ENCODE data around the gene KIF3B. TPM values are rescaled to one million over a fixed set of nuclear protein-coding genes. Genes with fewer than 3 reads are reported as not detected.

KIF3B gene
- total RNA-seq, 2 donors from 2014 or later, result 20.7 to 30.7 TPM

DNA sequence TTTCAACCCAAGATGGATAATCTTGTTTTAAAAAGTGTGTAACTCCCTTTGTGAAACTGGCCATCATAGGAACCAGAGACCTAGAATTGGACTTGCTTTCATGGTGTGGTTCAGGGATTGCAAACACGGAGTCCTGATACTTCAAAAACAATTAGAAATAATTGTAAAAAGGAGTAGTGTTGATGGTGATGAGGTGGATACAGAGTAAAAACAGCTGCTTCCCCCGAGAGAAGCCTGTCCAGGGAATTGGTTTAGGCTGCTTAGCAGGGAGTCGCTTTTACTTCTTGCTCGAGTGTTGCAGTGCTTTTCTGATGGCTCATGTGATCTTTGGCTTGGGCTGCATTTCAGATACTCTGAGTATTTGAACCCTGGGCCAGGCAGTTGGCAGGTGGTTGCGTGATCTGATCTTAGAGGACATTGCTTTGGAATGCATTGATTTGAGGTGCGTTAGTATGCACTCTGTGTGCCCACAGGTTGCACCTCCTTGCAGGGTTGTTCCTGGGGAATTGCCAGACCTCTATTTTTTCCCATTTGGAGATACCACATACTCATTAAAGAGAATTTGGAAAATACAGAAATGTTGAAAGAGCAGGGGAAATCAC is 19.5 kb downstream of the KIF3B start:
- Histone ChIP-seq H3K4me3 (no peak overlapping the region), H3K9me3 (no peaks in the 10 kb centered on the region), H3K27ac (no peak overlapping the region), H3K27me3 (replicated peaks; ENCODE audit: insufficient read depth) (no peaks in the 10 kb centered on the region), H3K4me1 (ENCODE audit: control insufficient read depth in 1 of 2, low read depth in 2 of 2) (peaks cover 0 to 11% of the 10 kb centered on the region in 2 donors), H3K36me3 (no peaks in the 10 kb centered on the region)
- TF ChIP-seq, protein P1, sequence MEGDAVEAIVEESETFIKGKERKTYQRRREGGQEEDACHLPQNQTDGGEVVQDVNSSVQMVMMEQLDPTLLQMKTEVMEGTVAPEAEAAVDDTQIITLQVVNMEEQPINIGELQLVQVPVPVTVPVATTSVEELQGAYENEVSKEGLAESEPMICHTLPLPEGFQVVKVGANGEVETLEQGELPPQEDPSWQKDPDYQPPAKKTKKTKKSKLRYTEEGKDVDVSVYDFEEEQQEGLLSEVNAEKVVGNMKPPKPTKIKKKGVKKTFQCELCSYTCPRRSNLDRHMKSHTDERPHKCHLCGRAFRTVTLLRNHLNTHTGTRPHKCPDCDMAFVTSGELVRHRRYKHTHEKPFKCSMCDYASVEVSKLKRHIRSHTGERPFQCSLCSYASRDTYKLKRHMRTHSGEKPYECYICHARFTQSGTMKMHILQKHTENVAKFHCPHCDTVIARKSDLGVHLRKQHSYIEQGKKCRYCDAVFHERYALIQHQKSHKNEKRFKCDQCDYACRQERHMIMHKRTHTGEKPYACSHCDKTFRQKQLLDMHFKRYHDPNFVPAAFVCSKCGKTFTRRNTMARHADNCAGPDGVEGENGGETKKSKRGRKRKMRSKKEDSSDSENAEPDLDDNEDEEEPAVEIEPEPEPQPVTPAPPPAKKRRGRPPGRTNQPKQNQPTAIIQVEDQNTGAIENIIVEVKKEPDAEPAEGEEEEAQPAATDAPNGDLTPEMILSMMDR (IDR thresholded peaks at IDR 0.05), result no peak
- no peak for DNase-seq (ENCODE audit: low spot score)
- no peak for ATAC-seq (ENCODE audit: insufficient number of reproducible peaks, low FRiP score, low read depth)

DNA sequence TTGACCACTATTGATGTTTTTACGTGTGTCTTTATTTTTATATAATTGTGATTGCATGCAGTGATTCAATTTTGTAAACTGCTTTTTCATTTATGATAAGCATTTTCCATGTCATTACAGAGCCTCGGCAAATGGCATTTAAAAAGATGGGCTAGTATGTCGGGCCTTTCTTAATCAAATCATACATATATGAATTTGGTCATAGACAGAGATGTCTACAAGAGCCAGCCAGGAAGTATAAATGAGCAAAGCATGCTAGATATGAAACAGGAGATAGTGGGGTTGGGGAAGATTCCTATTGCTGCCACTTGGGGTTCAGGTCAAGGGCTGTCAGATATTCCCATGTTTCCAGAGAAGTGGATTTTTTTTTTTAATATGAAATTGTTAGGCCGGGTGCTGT is 20.0 kb downstream of the KIF3B start:
- Histone ChIP-seq H3K27me3 (replicated peaks; ENCODE audit: insufficient read depth) (no peaks in the 10 kb centered on the region), H3K27ac (no peak overlapping the region), H3K36me3 (no peaks in the 10 kb centered on the region), H3K9me3 (no peaks in the 10 kb centered on the region), H3K4me1 (ENCODE audit: control insufficient read depth in 1 of 2, low read depth in 2 of 2) (peaks cover 0 to 11% of the 10 kb centered on the region in 2 donors), H3K4me3 (no peak overlapping the region)
- no peak for DNase-seq (ENCODE audit: low spot score)
- TF ChIP-seq, protein P1 (IDR thresholded peaks at IDR 0.05), result no peak
- ATAC-seq (ENCODE audit: insufficient number of reproducible peaks, low FRiP score, low read depth), result no peak

DNA sequence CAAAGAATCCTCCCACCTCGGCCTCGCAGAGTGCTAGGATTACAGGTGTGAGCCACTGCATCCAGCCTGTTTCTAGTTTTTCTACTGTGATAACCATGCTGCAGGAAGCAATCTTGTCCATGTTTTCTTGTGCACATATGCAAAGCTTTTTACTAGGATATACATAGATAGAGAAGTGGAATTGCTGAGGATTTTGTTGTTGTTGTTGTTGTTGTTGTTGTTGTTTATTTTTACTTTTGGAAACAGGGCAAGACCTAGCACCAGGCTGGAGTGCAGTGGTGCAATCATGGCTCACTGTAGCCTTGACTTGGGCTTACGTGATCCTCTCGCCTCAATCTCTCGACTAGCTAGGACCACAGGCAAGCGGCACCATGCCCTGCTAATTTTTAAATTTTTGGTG is 23.2 kb downstream of the KIF3B start:
- Histone ChIP-seq H3K36me3 (no peaks in the 10 kb centered on the region), H3K27me3 (replicated peaks; ENCODE audit: insufficient read depth) (no peaks in the 10 kb centered on the region), H3K4me3 (no peak overlapping the region), H3K4me1 (ENCODE audit: control insufficient read depth in 1 of 2, low read depth in 2 of 2) (peaks cover 0 to 11% of the 10 kb centered on the region in 2 donors), H3K9me3 (no peaks in the 10 kb centered on the region), H3K27ac (no peak overlapping the region)
- TF ChIP-seq, protein P1 (IDR thresholded peaks at IDR 0.05), result no peak
- no peak for ATAC-seq (ENCODE audit: insufficient number of reproducible peaks, low FRiP score, low read depth)
- DNase-seq (ENCODE audit: low spot score), result no peak

DNA sequence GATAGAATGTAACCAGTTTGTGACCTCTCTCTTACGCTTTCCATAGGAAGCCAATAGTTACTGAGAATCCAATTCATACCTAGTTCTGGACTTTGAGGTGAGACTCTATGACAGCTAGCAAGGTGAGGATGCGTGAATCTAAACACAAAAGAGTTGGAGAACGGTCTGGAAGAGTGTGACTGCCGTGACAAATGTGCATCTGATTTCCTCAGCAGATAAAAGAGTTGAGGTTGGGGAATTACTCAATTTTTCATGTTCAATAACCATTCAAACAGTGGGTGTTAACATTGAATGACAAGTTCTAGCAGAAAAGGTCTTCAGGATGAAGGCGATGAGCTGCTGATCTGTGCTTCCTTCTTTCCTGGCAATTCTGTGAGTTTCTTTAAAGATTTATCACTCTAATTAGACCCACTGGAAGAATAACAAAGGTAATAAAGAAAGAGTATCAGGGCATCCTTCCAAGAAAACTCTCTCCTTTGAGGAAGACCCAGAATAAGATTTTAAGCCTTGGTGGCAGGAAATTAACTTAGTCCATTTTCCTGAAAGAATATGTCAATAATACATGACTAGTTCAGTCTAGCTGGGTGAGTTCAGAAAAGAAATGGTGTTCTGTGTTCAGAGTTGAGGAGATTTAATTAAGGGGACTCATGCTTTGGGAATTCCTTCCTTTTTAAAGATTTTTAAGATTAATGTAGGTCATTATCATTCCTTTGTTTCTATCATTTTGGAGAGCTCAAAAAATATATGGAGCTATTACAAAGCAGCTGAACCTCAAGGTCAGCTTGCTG is 24.5 kb downstream of the KIF3B start:
- H3K9me3 ChIP-seq, result no peaks in the 10 kb centered on the region
- H3K4me1 ChIP-seq (ENCODE audit: control insufficient read depth in 1 of 2, low read depth in 2 of 2), result peaks cover 0 to 2% of the 10 kb centered on the region in 2 donors
- H3K27ac ChIP-seq, result no peak overlapping the region
- H3K27me3 ChIP-seq (replicated peaks; ENCODE audit: insufficient read depth), result no peaks in the 10 kb centered on the region
- no peak overlapping the region for H3K4me3 ChIP-seq
- H3K36me3 ChIP-seq, result no peaks in the 10 kb centered on the region
- ATAC-seq (ENCODE audit: insufficient number of reproducible peaks, low FRiP score, low read depth) (no peak), DNase-seq (ENCODE audit: low spot score) (no peak)
- TF ChIP-seq, protein P1 (IDR thresholded peaks at IDR 0.05), result no peak

DNA sequence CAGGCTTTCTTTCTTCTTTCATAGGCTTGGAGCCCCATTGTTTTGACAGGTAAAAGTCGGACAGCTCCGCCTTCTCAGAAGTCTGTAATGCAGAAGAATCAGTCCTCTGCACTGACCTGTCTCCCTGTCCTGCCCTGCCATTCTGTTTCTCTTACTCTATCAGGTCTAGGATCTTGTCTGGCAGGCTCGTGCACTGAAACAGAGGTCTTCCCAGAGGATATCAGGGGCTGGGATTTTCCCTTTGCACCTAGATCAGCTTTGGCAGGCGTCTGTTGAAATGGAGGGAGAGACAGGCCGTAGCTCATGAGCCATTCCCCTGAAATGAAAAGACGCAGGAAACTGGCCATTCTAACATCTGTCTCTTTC is 25.0 kb downstream of the KIF3B start:
- H3K36me3 ChIP-seq, result no peaks in the 10 kb centered on the region
- ATAC-seq (ENCODE audit: insufficient number of reproducible peaks, low FRiP score, low read depth) (no peak), DNase-seq (ENCODE audit: low spot score) (no peak)
- TF ChIP-seq, protein P1 (IDR thresholded peaks at IDR 0.05), result no peak
- no peaks in the 10 kb centered on the region for H3K4me1 ChIP-seq (ENCODE audit: control insufficient read depth in 1 of 2, low read depth in 2 of 2)
- H3K4me3 ChIP-seq, result no peak overlapping the region
- H3K9me3 ChIP-seq, result no peaks in the 10 kb centered on the region
- no peak overlapping the region for H3K27ac ChIP-seq
- no peaks in the 10 kb centered on the region for H3K27me3 ChIP-seq (replicated peaks; ENCODE audit: insufficient read depth)

All from thoracic aorta (tissue), 2 donors.